K562 (cell line): ENCODE measurements around the gene NKD1. TPM values are rescaled to one million over a fixed set of nuclear protein-coding genes. Genes with fewer than 3 reads are reported as not detected.

Source experiments
- ATAC-seq: fragments of 200-7000 bp; cut with Tn5 transposase; 3 replicates; pipeline ENCODE4 v1.9.1; 2020; ENCODE audit warnings: moderate library complexity
- BruUV-seq: library from RNA; stranded (reverse); fragments of 400-500 nt; replicated peaks from 2 replicates; lab custom pipeline; 2021; lab: Mats Ljungman, UMichigan
- CTCF ChIA-PET: fragments of 300-600 bp; formaldehyde crosslinking; extraction: SDS; loops from one replicate; lab custom pipeline; 2021; ENCODE audit warnings: low intra/inter-chr PET ratio; lab: Yijun Ruan, JAX
- POLR2A ChIA-PET: fragments of 300-600, 350-650 bp; sonication (Branson Sonifier 250); formaldehyde crosslinking; extraction: SDS; loops from one replicate; lab custom pipeline; 2021; ENCODE audit warnings: antibody characterized with exemption, inconsistent platforms; lab: Yijun Ruan, JAX
- DNase-seq, 4 experiments: peaks; one replicate each; pipeline versions ENCODE4 v3.0.0 to v3.0.0-alpha.2; 2011 to 2018; ENCODE audit warnings: low spot score in 3 of 4, mixed read lengths in 3 of 4; ENCODE audit errors: extremely low read depth in 1 of 4
- FAIRE-seq: peaks from 2 replicates; lab custom pipeline; 2011; peaks lifted over from hg19 to GRCh38; lab: Jason Lieb, UNC
- H2AFZ ChIP-seq: 2 replicates; pipeline ENCODE4 v1.6.0; 2011; ENCODE audit warnings: low read depth, low read length, control low read depth, inconsistent platforms
- H3K27ac ChIP-seq: fragments of 200-600 bp; 3 replicates; pipeline ENCODE4 v1.8.0; 2011; ENCODE audit warnings: low read depth, mild to moderate bottlenecking, control low read depth, inconsistent platforms, low read length, moderate library complexity, mixed read lengths; ENCODE audit errors: extremely low read depth
- H3K27me3 ChIP-seq, 2 experiments: fragments of 300-600 bp in 1 of 2; 2 replicates in 1 of 2; 3 replicates in 1 of 2; pipeline versions ENCODE4 v1.6.0 to v1.8.0; 2011; ENCODE audit warnings: inconsistent platforms in 2 of 2, low read length in 2 of 2, mild to moderate bottlenecking in 1 of 2, mixed read lengths in 1 of 2, moderate library complexity in 1 of 2; ENCODE audit not compliant: control insufficient read depth in 2 of 2, insufficient read depth in 2 of 2
- H3K36me3 ChIP-seq: fragments of 300-600 bp; 3 replicates; pipeline ENCODE4 v1.8.0; 2011; ENCODE audit warnings: mild to moderate bottlenecking, low read length, inconsistent platforms; ENCODE audit not compliant: control insufficient read depth, insufficient read depth
- H3K4me1 ChIP-seq, 2 experiments: fragments of 200-600 bp in 1 of 2; replicated peaks in 1 of 2; 2 replicates in 1 of 2; 3 replicates in 1 of 2; pipeline versions ENCODE4 v1.5.1 to v1.8.0; 2011; ENCODE audit warnings: inconsistent platforms in 2 of 2, low read length in 2 of 2, mild to moderate bottlenecking in 1 of 2, mixed read lengths in 1 of 2, moderate library complexity in 1 of 2; ENCODE audit not compliant: control insufficient read depth in 2 of 2, insufficient read depth in 2 of 2
- H3K4me2 ChIP-seq: 2 replicates; pipeline ENCODE4 v1.6.1; 2011; ENCODE audit warnings: low read length, control low read depth, inconsistent platforms, mixed read lengths; ENCODE audit not compliant: insufficient read depth
- H3K4me3 ChIP-seq: fragments of 200-600 bp; sonication (generic), shearing (Covaris generic); 2 replicates; pipeline ENCODE4 v1.5.1; 2016; ENCODE audit warnings: control low read depth, inconsistent platforms
- H3K79me2 ChIP-seq: fragments of 200-600 bp; 3 replicates; pipeline ENCODE4 v1.8.0; 2011; ENCODE audit warnings: low read length, inconsistent platforms; ENCODE audit not compliant: control insufficient read depth, insufficient read depth
- H3K9ac ChIP-seq, 2 experiments: 2 replicates each; pipeline versions ENCODE4 v1.6.0 to v1.6.1; 2011; ENCODE audit warnings: low read depth in 2 of 2, low read length in 2 of 2, control low read depth in 1 of 2, inconsistent platforms in 1 of 2, mild to moderate bottlenecking in 1 of 2, mixed read lengths in 1 of 2; ENCODE audit not compliant: insufficient read depth in 1 of 2
- H3K9me1 ChIP-seq: one replicate; pipeline ENCODE4 v1.6.0; 2011; ENCODE audit warnings: inconsistent platforms, mild to moderate bottlenecking, low read length, moderate library complexity; ENCODE audit not compliant: control insufficient read depth, insufficient read depth
- H3K9me3 ChIP-seq: replicated peaks from 2 replicates; pipeline ENCODE4 v1.5.1; 2011; ENCODE audit warnings: low read depth, low read length, inconsistent platforms; ENCODE audit not compliant: control insufficient read depth, insufficient read depth
- H4K20me1 ChIP-seq: replicated peaks from 2 replicates; pipeline ENCODE4 v1.6.1; 2011; ENCODE audit warnings: low read length, inconsistent platforms, mixed read lengths; ENCODE audit not compliant: control insufficient read depth, insufficient read depth
- BRF2 ChIP-seq: IDR thresholded peaks from 3 replicates; pipeline ENCODE4 v1.6.1; 2011; ENCODE audit warnings: borderline replicate concordance, mild to moderate bottlenecking; ENCODE audit not compliant: insufficient read length, insufficient read depth
- NCOA4 ChIP-seq: fragments of 450-650 bp; IDR thresholded peaks from 2 replicates; pipeline ENCODE4 v1.6.1; 2018; ENCODE audit warnings: mild to moderate bottlenecking; ENCODE audit not compliant: partially characterized antibody
- SRSF7 ChIP-seq: fragments of 200-400 bp; formaldehyde crosslinking; optimal IDR thresholded peaks from 2 replicates; pipeline ENCODE3; 2017; ENCODE audit warnings: mild to moderate bottlenecking, low read depth, low read length
- TAF15 ChIP-seq: fragments of 200-400 bp; formaldehyde crosslinking; IDR thresholded peaks from 2 replicates; pipeline ENCODE4 v1.6.1; 2017; ENCODE audit warnings: mild to moderate bottlenecking, low read depth, low read length, moderate library complexity
- WGBS: fragments of 100-300 bp; shearing (Covaris generic); methylation state at CpG from one replicate; pipeline ENCODE4 v1.1.6; 2016; ENCODE audit warnings: low coverage, mixed read lengths; ENCODE audit not compliant: insufficient coverage; ENCODE audit errors: missing lambda C conversion rate; 5-methylcytosine and 5-hydroxymethylcytosine counted together
- in situ Hi-C: fragments of 300-500 bp; cut with MboI; formaldehyde crosslinking; loops from 4 replicates; pipeline ENCODE4 v1.15.0; 2018; ENCODE audit warnings: inconsistent platforms, mixed read lengths
- intact Hi-C: fragments of 100-400 bp; cut with micrococcal nuclease; formaldehyde crosslinking; loops from 2 replicates; pipeline ENCODE4 v1.14.2; 2022
- polyA plus RNA-seq, 8 experiments: library from polyadenylated mRNA; depleted of rRNA in 4 of 8; stranded (reverse) in 5 of 8; unstranded in 3 of 8; fragments of >200 nt; fragmentation: Nextera tagmentation in 2 of 8; fragmentation: Illumina TruSeq in 1 of 8; extraction: Ambion mirVana in 2 of 8; extraction: Trizol in 1 of 8; gene quantifications; 2 replicates each; pipeline versions ENCODE4 v1.2.1 to v1.2.3, GENCODE V29; 2011 to 2014; ENCODE audit warnings: inconsistent platforms in 1 of 8, missing spikeins in 1 of 8
- total RNA-seq, 7 experiments: library from RNA; depleted of rRNA in 6 of 7; stranded (reverse); fragments of >200 nt in 6 of 7; fragmentation: Illumina TruSeq in 2 of 7; extraction: Trizol in 2 of 7; gene quantifications; 2 replicates each; pipeline versions ENCODE4 v1.2.1 to v1.2.3, GENCODE V29; 2011 to 2021; ENCODE audit warnings: low replicate concordance in 1 of 7

The NKD1 gene
- total and polyA plus RNA-seq, 9 of the 15 experiments (the other 6 are each of a cell fraction or from before 2014, with no cell fraction given), result under 0.01 to 0.24 (median 0.04) TPM; not detected in 2

DNA sequence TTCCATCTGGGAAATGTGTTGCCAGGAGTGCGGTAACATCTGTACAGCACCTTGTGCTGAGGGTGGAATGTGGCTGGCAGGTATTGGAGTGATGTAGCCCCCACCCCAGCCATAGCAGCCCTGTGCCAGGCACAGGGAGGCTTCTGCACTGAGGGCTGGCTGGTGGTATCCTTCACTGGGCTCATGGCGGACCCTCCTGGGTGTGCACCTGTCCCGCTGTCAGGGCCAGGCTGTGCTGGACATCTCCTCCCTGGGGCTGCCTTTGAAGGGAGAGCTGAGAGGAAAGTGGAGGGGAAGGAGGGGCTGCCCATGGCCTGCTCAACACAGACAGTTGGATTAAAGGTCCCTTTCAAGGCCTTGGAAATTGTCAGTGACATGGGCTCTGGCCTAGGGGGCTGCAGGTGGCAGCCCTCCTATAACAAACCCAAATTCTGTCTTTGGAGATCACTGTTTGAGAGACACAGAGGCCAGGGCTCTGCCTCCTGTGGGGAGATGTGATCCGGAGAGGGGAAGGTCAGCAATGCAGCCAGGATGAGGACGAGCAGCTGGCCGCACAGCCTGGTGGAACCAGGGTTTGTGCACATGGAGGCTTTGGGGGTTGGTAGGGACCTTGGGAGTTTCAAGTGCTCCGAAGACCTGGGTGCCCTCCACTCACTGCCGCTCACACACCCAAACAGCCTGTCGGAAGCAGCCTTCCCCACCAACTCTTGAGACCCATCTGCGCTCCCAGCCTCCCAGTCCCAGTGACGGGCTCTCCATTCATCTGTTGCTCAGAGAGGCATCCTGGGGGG, 22.8 kb downstream of the NKD1 start:
- Histone ChIP-seq H3K4me1 (no peaks in the 10 kb centered on the region), H3K4me2 (no peak overlapping the region), H3K79me2 (no peaks in the 10 kb centered on the region), H4K20me1 (no peaks in the 10 kb centered on the region), H3K36me3 (no peaks in the 10 kb centered on the region), H3K27me3 (peaks cover 14 to 60% of the 10 kb centered on the region in 2 experiments; a peak in 4 of 5 replicates), H3K9ac (no peak overlapping the region), H3K27ac (no peak overlapping the region), H2AFZ (no peak overlapping the region), H3K9me3 (no peaks in the 10 kb centered on the region), H3K9me1 (no peaks in the 10 kb centered on the region), H3K4me3 (no peak overlapping the region)
- no peak for DNase-seq
- CTCF ChIA-PET, result no interaction called here
- ATAC-seq, result no peak
- in situ Hi-C loops (no loop called here), intact Hi-C loops (no loop called here)
- BruUV-seq, result no TSS peak
- POLR2A ChIA-PET, result no interaction called here
- 1% methylated on average over 11 of the region's 11 CpGs for WGBS
- TF ChIP-seq TAF15 (no peak), SRSF7 (no peak), BRF2 (no peak), NCOA4 (no peak)
- FAIRE-seq, result no peak
